H1 (cell line): Measurements from ENCODE around the gene CD160. TPM values are rescaled to one million over a fixed set of nuclear protein-coding genes. Genes with fewer than 3 reads are reported as not detected.

Experiments
- EP300 ChIP-seq, 2 experiments: IDR thresholded peaks; 1 replicate in 1 of 2; 2 replicates in 1 of 2; pipeline ENCODE4 v1.6.1; 2011 to 2012; ENCODE audit warnings: low read depth in 2 of 2, low read length in 2 of 2, mild to moderate bottlenecking in 2 of 2, borderline replicate concordance in 1 of 2, inconsistent platforms in 1 of 2, moderate library complexity in 1 of 2
- EZH2 ChIP-seq: fragments of 200-600 bp; sonication (generic); IDR thresholded peaks from 2 replicates; pipeline ENCODE4 v1.7.1; 2012; ENCODE audit warnings: low read depth, mild to moderate bottlenecking, moderate library complexity, low read length, inconsistent platforms; ENCODE audit not compliant: severe bottlenecking
- JUND ChIP-seq: IDR thresholded peaks from 2 replicates; pipeline ENCODE4 v1.6.1; 2011; ENCODE audit warnings: mild to moderate bottlenecking, improper control_type of control experiment, low read length
- KDM1A ChIP-seq: fragments of 200-600, 300-600 bp; sonication (generic); IDR thresholded peaks from 2 replicates; pipeline ENCODE4 v1.7.1; 2016; ENCODE audit warnings: mild to moderate bottlenecking, low read length, borderline replicate concordance
- KDM5A ChIP-seq: fragments of 200-600 bp; IDR thresholded peaks from 2 replicates; pipeline ENCODE4 v1.7.1; 2012; ENCODE audit warnings: mild to moderate bottlenecking, low read length, inconsistent platforms, mixed read lengths
- NANOG ChIP-seq: IDR thresholded peaks from 2 replicates; pipeline ENCODE4 v1.6.1; 2011; ENCODE audit warnings: low read length, low read depth, mild to moderate bottlenecking, inconsistent platforms; ENCODE audit not compliant: insufficient read depth, poor library complexity, severe bottlenecking
- POLR2A ChIP-seq, 2 experiments: IDR thresholded peaks; 1 replicate in 1 of 2; 2 replicates in 1 of 2; pipeline ENCODE4 v1.6.1; 2011; ENCODE audit warnings: low read depth in 2 of 2, low read length in 2 of 2, mild to moderate bottlenecking in 2 of 2; ENCODE audit errors: control extremely low read depth in 1 of 2
- POLR2AphosphoS5 ChIP-seq: IDR thresholded peaks from 2 replicates; pipeline ENCODE4 v1.6.1; 2011; ENCODE audit warnings: low read depth, low read length
- RFX5 ChIP-seq: IDR thresholded peaks from 2 replicates; pipeline ENCODE4 v1.6.1; 2011; ENCODE audit warnings: low read depth, low read length, improper control_type of control experiment, borderline replicate concordance
- RXRA ChIP-seq: IDR thresholded peaks from 2 replicates; pipeline ENCODE4 v1.6.1; 2011; ENCODE audit warnings: low read depth, mild to moderate bottlenecking, low read length, moderate library complexity; ENCODE audit not compliant: insufficient read depth
- TAF1 ChIP-seq: IDR thresholded peaks from 2 replicates; pipeline ENCODE4 v1.6.1; 2011; ENCODE audit warnings: mild to moderate bottlenecking, low read depth, low read length
- USF2 ChIP-seq: IDR thresholded peaks from 2 replicates; pipeline ENCODE4 v1.6.1; 2011; ENCODE audit warnings: low read length, improper control_type of control experiment
- polyA plus RNA-seq, 7 experiments: library from polyadenylated mRNA; depleted of rRNA in 3 of 7; stranded (reverse) in 5 of 7; unstranded in 2 of 7; fragments of >200 nt in 5 of 7; fragments of 200-250 nt in 2 of 7; gene quantifications; 1 replicate in 5 of 7; 2 replicates in 1 of 7; 4 replicates in 1 of 7; pipeline versions ENCODE4 v1.2.1 to v1.2.3, GENCODE V29; 2011 to 2013; ENCODE audit warnings: missing spikeins in 2 of 7, mixed read lengths in 2 of 7
- total RNA-seq: library from RNA; stranded (reverse); fragmentation: NEBNext Ultra II Directional; extraction: Animal tissue kit (Norgen Biotek cat#: 25700); gene quantifications from 2 replicates; pipeline ENCODE4 v1.2.1, GENCODE V29; 2021

Gene CD160
- total and polyA plus RNA-seq, 2 of the 8 experiments (the other 6 are each of a cell fraction or from before 2014, with no cell fraction given): not detected

- TF ChIP-seq EP300 (IDR thresholded peaks at IDR 0.05; ENCODE audit: borderline replicate concordance in 1 of 2, low read depth in 2 of 2, low read length in 2 of 2) (no peak), POLR2A (IDR thresholded peaks at IDR 0.05; ENCODE audit: control extremely low read depth in 1 of 2, low read depth in 2 of 2, low read length in 2 of 2) (no peak), USF2 (no peak), KDM5A (no peak), EZH2 (no peak), NANOG (no peak), POLR2AphosphoS5 (no peak), TAF1 (no peak), RXRA (no peak), RFX5 (no peak), JUND (no peak), KDM1A (no peak)
Measured at GRCh38 chr1:145729666-145730436, 10.6 kb downstream of the CD160 start (continued).
